Measurements from ENCODE around the gene CAMK1D. TPM values are rescaled to one million over a fixed set of nuclear protein-coding genes. Genes with fewer than 3 reads are reported as not detected.

The CAMK1D gene
- total and polyA plus RNA-seq, 9 donors, result 1.9 to 7.4 (median 3.9) TPM

DNA sequence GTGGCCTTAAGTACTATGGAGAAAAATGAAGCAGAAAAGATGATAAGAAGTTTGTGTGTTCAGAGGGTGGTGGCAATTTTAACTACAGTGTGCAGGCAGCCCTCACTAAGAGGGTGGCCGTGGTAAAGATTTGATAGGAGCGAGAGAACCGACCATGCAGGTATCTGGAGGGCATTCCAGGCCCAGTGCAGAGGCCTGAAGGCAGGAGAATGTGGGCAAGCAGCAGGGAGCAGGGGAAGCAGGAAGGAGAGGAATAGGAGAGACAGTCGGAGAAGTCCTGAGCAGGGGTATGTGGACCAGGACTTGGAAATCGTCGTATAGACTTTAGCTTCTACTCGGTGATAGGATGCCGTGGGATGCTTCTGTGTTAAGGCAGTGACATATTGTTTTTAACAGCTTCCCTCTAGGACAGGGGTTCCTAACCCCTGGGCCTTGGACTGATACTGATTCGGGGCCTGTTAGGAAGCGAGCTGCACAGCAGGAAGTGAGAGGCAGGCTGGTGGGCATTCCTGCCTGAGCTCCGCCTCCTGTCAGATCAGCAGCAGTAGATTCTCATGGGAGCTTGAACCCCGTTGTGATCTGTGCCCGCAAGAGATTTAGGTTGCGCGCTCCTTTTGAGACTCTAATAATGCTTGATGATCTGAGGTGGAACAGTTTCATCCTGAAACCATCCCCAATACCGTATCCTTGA lies 425.0 kb downstream of the CAMK1D start:
- no peak for DNase-seq
- H3K4me3 ChIP-seq (ENCODE audit: low read length), result no peak overlapping the region
- 69% methylated on average over 11 of the region's 16 CpGs for WGBS (ENCODE audit: insufficient coverage)

GRCh38 chr10:12777840-12778585 lies 428.7 kb downstream of the CAMK1D start:
- no peak overlapping the region for H3K27ac ChIP-seq (ENCODE audit: low read length)
- no peaks in the 10 kb centered on the region for H3K9me3 ChIP-seq (replicated peaks; ENCODE audit: control insufficient read depth, low read depth, low read length)
- H3K36me3 ChIP-seq (ENCODE audit: control insufficient read depth, insufficient read depth, low read length), result no peaks in the 10 kb centered on the region
- peaks cover 19% of the 10 kb centered on the region for H3K4me1 ChIP-seq (ENCODE audit: control insufficient read depth, insufficient read depth, low read length)
- 83% methylated on average over 2 of the region's 8 CpGs for WGBS (ENCODE audit: insufficient coverage)
- H3K4me3 ChIP-seq (ENCODE audit: low read length), result no peak overlapping the region
- H3K27me3 ChIP-seq (ENCODE audit: control insufficient read depth, insufficient read depth, low read length), result no peaks in the 10 kb centered on the region
- no peak for DNase-seq

More for the DNA sequence above, 425.0 kb downstream of the CAMK1D start:
- Histone ChIP-seq H3K27me3 (ENCODE audit: control insufficient read depth, insufficient read depth, low read length) (no peaks in the 10 kb centered on the region), H3K4me1 (ENCODE audit: control insufficient read depth, insufficient read depth, low read length) (peaks cover 3% of the 10 kb centered on the region), H3K36me3 (ENCODE audit: control insufficient read depth, insufficient read depth, low read length) (no peaks in the 10 kb centered on the region), H3K9me3 (replicated peaks; ENCODE audit: control insufficient read depth, low read depth, low read length) (no peaks in the 10 kb centered on the region), H3K27ac (ENCODE audit: low read length) (no peak overlapping the region)

- WGBS (ENCODE audit: insufficient coverage), result 65% methylated on average over 10 of the region's 22 CpGs
- no peaks in the 10 kb centered on the region for H3K27me3 ChIP-seq (ENCODE audit: control insufficient read depth, insufficient read depth, low read length)
- DNase-seq, result no peak
- H3K9me3 ChIP-seq (replicated peaks; ENCODE audit: control insufficient read depth, low read depth, low read length), result no peaks in the 10 kb centered on the region
- H3K4me3 ChIP-seq (ENCODE audit: low read length), result no peak overlapping the region
- H3K4me1 ChIP-seq (ENCODE audit: control insufficient read depth, insufficient read depth, low read length), result peaks cover 40% of the 10 kb centered on the region
- no peak overlapping the region for H3K27ac ChIP-seq (ENCODE audit: low read length)
- H3K36me3 ChIP-seq (ENCODE audit: control insufficient read depth, insufficient read depth, low read length), result no peaks in the 10 kb centered on the region
Measured at GRCh38 chr10:12780634-12781601, 431.6 kb downstream of the CAMK1D start.

GRCh38 chr10:12781976-12782375 lies 432.6 kb downstream of the CAMK1D start:
- DNase-seq, result peak; percentile 50
- H3K27me3 ChIP-seq (ENCODE audit: control insufficient read depth, insufficient read depth, low read length), result no peaks in the 10 kb centered on the region
- H3K4me1 ChIP-seq (ENCODE audit: control insufficient read depth, insufficient read depth, low read length), result peaks cover 40% of the 10 kb centered on the region
- peak overlapping the region; percentile 35 for H3K27ac ChIP-seq (ENCODE audit: low read length)
- H3K4me3 ChIP-seq (ENCODE audit: low read length), result no peak overlapping the region
- no peaks in the 10 kb centered on the region for H3K9me3 ChIP-seq (replicated peaks; ENCODE audit: control insufficient read depth, low read depth, low read length)
- 38% methylated on average over 1 of the region's 1 CpG for WGBS (ENCODE audit: insufficient coverage)
- no peaks in the 10 kb centered on the region for H3K36me3 ChIP-seq (ENCODE audit: control insufficient read depth, insufficient read depth, low read length)

DNA sequence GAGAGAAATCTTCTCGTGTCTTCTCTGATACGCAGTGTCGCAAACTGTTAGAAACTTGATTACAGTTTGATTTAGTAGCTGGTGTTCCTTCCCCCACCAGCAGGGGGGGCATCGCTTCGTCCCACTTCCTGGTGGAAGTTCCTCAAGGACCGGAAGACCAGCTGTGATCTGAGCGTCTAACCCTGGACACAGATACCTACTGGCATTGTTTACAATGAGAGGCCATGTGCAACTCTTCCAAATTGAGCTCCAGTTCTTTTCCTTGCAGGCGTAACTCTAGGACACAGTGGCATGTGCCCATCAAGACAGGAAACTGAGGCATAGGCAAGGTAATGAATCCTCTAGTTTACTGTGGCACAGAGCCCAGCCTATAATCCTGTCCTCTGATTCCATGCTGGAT lies 433.2 kb downstream of the CAMK1D start:
- Histone ChIP-seq H3K4me3 (ENCODE audit: low read length) (no peak overlapping the region), H3K36me3 (ENCODE audit: control insufficient read depth, insufficient read depth, low read length) (no peaks in the 10 kb centered on the region), H3K9me3 (replicated peaks; ENCODE audit: control insufficient read depth, low read depth, low read length) (no peaks in the 10 kb centered on the region), H3K27me3 (ENCODE audit: control insufficient read depth, insufficient read depth, low read length) (no peaks in the 10 kb centered on the region), H3K4me1 (ENCODE audit: control insufficient read depth, insufficient read depth, low read length) (peaks cover 40% of the 10 kb centered on the region), H3K27ac (ENCODE audit: low read length) (no peak overlapping the region)
- WGBS (ENCODE audit: insufficient coverage), result 29% methylated on average over 5 of the region's 8 CpGs
- DNase-seq, result peak; percentile 42

DNA sequence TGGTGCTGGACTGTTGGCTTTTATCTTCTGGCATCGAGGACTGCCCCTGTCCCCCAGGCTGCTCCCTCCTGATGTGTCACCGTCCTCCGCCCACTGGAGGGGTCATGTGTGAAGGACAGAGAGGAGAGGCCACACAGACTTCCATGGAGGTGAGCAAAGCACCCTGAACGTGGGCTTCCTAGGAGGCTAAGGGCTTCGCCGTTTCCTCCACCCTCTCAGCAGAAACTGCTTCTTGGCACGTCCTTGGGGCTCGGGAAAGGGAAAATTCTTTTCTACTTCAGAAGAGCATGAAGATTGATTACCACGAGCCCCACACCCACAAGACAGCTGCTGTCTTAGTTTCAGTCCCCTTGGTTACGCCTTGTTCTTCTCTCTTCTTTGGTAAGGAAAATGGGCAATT lies 433.9 kb downstream of the CAMK1D start:
- H3K36me3 ChIP-seq (ENCODE audit: control insufficient read depth, insufficient read depth, low read length), result no peaks in the 10 kb centered on the region
- H3K27me3 ChIP-seq (ENCODE audit: control insufficient read depth, insufficient read depth, low read length), result no peaks in the 10 kb centered on the region
- H3K27ac ChIP-seq (ENCODE audit: low read length), result peak overlapping the region; percentile 78
- H3K9me3 ChIP-seq (replicated peaks; ENCODE audit: control insufficient read depth, low read depth, low read length), result no peaks in the 10 kb centered on the region
- peaks cover 37% of the 10 kb centered on the region for H3K4me1 ChIP-seq (ENCODE audit: control insufficient read depth, insufficient read depth, low read length)
- no CpG with 5 or more reads among the region's 10 CpGs for WGBS (ENCODE audit: insufficient coverage)
- DNase-seq, result peak; percentile 84
- no peak overlapping the region for H3K4me3 ChIP-seq (ENCODE audit: low read length)

GRCh38 chr10:12784646-12785045 lies 435.3 kb downstream of the CAMK1D start:
- no peaks in the 10 kb centered on the region for H3K27me3 ChIP-seq (ENCODE audit: control insufficient read depth, insufficient read depth, low read length)
- no peaks in the 10 kb centered on the region for H3K9me3 ChIP-seq (replicated peaks; ENCODE audit: control insufficient read depth, low read depth, low read length)
- 80% methylated on average over 3 of the region's 6 CpGs for WGBS (ENCODE audit: insufficient coverage)
- DNase-seq, result no peak
- H3K27ac ChIP-seq (ENCODE audit: low read length), result no peak overlapping the region
- H3K4me3 ChIP-seq (ENCODE audit: low read length), result no peak overlapping the region
- H3K4me1 ChIP-seq (ENCODE audit: control insufficient read depth, insufficient read depth, low read length), result peaks cover 37% of the 10 kb centered on the region
- no peaks in the 10 kb centered on the region for H3K36me3 ChIP-seq (ENCODE audit: control insufficient read depth, insufficient read depth, low read length)

DNA sequence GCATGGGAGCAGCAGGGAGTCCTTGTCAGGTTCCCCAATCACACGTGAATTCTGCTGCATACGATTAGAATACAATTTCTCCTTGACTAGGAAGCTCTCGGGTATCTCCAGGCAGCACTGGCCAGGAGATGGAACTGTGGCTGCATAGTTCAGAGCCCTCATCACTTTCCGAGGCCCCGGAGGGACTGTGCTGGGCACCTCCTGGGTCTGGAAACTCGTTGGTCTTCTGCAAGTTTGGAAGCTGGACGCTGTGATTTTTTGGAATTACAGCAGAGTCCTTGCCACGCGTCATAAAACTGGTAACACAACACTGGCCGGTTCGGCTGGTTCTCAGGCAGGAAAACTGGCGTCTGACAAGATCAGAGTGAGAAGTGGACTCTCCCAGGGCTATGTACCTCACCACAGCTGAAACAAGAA lies 436.1 kb downstream of the CAMK1D start:
- WGBS (ENCODE audit: insufficient coverage), result 67% methylated on average over 12 of the region's 12 CpGs
- H3K27me3 ChIP-seq (ENCODE audit: control insufficient read depth, insufficient read depth, low read length), result no peaks in the 10 kb centered on the region
- peaks cover 37% of the 10 kb centered on the region for H3K4me1 ChIP-seq (ENCODE audit: control insufficient read depth, insufficient read depth, low read length)
- H3K36me3 ChIP-seq (ENCODE audit: control insufficient read depth, insufficient read depth, low read length), result no peaks in the 10 kb centered on the region
- no peak for DNase-seq
- peak overlapping the region; percentile 42 for H3K27ac ChIP-seq (ENCODE audit: low read length)
- H3K4me3 ChIP-seq (ENCODE audit: low read length), result no peak overlapping the region
- no peaks in the 10 kb centered on the region for H3K9me3 ChIP-seq (replicated peaks; ENCODE audit: control insufficient read depth, low read depth, low read length)

- no peaks in the 10 kb centered on the region for H3K27me3 ChIP-seq (ENCODE audit: control insufficient read depth, insufficient read depth, low read length)
- no peak for DNase-seq
- peaks cover 27% of the 10 kb centered on the region for H3K4me1 ChIP-seq (ENCODE audit: control insufficient read depth, insufficient read depth, low read length)
- H3K36me3 ChIP-seq (ENCODE audit: control insufficient read depth, insufficient read depth, low read length), result no peaks in the 10 kb centered on the region
- H3K4me3 ChIP-seq (ENCODE audit: low read length), result no peak overlapping the region
- H3K27ac ChIP-seq (ENCODE audit: low read length), result no peak overlapping the region
- H3K9me3 ChIP-seq (replicated peaks; ENCODE audit: control insufficient read depth, low read depth, low read length), result peaks cover 2% of the 10 kb centered on the region
- WGBS (ENCODE audit: insufficient coverage), result 73% methylated on average over 9 of the region's 12 CpGs
Measured at GRCh38 chr10:12787297-12787696, 437.9 kb downstream of the CAMK1D start.

DNA sequence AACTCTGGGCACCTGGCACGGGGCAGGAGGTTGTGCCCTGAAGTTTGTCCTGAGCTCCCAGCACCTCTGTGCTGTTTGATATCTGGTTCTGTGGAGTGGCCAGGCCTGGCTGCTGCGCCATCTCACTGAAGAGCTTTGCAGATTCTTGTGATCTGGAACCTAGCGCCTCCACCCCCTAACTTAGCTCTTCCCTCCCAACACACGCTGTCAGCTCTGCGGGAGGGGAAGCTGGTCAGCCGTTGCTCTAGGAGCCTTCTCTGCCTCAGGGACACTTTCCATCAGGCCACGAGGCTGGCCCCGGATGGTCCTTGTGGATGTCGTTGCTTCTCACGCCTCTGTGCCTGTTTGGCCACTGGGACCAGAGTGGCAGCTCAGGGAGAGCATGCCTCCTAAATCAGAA lies 438.9 kb downstream of the CAMK1D start:
- no peak for DNase-seq
- peaks cover 18% of the 10 kb centered on the region for H3K4me1 ChIP-seq (ENCODE audit: control insufficient read depth, insufficient read depth, low read length)
- H3K27ac ChIP-seq (ENCODE audit: low read length), result no peak overlapping the region
- H3K4me3 ChIP-seq (ENCODE audit: low read length), result no peak overlapping the region
- WGBS (ENCODE audit: insufficient coverage), result 68% methylated on average over 6 of the region's 10 CpGs
- H3K36me3 ChIP-seq (ENCODE audit: control insufficient read depth, insufficient read depth, low read length), result no peaks in the 10 kb centered on the region
- peaks cover 2% of the 10 kb centered on the region for H3K9me3 ChIP-seq (replicated peaks; ENCODE audit: control insufficient read depth, low read depth, low read length)
- H3K27me3 ChIP-seq (ENCODE audit: control insufficient read depth, insufficient read depth, low read length), result no peaks in the 10 kb centered on the region
